Measurements from ENCODE around the gene ARHGEF7.

The ARHGEF7 gene

DNA sequence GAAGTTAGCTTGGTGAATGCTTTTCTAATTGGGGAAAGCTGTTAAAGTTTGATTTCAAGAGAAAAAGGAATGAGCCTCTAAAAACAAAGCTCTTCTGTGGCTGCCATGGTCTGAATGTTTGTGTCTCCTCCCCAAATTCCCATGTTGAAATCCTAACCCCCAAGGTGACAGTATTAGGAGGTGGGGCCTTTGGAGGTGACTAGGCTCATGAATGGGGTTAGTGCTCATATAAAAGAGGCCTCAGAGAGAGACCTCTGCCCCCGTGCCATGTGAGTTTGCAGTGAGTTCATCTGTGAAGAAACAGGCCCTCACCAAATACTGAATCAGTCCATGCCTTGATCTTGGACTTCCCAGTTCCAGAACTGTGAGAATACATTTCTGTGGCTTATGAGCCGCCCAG lies 56.5 kb downstream of the ARHGEF7 start:
- DNase-seq (ENCODE audit: extremely low read depth, low read depth): no peak
- TF ChIP-seq, protein P1, sequence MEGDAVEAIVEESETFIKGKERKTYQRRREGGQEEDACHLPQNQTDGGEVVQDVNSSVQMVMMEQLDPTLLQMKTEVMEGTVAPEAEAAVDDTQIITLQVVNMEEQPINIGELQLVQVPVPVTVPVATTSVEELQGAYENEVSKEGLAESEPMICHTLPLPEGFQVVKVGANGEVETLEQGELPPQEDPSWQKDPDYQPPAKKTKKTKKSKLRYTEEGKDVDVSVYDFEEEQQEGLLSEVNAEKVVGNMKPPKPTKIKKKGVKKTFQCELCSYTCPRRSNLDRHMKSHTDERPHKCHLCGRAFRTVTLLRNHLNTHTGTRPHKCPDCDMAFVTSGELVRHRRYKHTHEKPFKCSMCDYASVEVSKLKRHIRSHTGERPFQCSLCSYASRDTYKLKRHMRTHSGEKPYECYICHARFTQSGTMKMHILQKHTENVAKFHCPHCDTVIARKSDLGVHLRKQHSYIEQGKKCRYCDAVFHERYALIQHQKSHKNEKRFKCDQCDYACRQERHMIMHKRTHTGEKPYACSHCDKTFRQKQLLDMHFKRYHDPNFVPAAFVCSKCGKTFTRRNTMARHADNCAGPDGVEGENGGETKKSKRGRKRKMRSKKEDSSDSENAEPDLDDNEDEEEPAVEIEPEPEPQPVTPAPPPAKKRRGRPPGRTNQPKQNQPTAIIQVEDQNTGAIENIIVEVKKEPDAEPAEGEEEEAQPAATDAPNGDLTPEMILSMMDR (IDR thresholded peaks at IDR 0.05; ENCODE audit: low read depth, low read length): no peak

DNA sequence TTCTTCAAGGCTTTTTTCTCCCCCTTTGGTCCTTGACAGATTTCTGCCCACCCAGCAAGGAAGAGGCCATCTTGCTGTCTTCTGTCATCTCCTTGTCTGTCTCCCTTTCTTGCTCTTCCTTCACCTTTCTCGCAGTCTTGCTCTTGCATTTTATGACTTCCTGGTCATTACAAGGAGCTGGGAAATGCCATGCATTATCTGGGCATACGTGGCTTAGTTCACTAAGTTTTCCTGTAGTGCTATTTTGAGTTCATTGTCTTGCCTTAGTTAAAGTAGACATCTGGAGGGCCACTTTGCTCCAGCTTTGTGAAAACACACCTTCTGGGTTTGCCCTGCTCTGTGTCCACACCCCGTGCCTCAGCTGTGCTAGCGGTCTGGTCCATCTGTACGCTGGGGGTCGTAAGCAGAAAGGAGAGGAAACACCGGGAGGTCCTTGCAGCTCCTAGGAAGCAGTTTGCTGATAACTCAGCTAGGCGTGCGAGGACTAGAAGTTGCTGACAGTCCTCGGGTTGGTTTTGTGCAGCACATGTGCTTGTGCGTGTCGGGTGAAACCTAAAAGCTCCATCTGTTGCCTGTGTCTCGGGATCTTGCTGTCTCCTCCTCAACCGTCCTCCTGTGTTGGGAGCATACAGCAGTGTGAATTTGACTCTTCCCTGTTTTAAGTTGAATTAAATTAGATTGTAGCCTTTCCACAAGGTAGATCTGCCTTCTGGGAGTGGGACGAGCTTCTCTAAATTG lies 59.4 kb downstream of the ARHGEF7 start:
- TF ChIP-seq, protein P1 (IDR thresholded peaks at IDR 0.05; ENCODE audit: low read depth, low read length): no peak
- no peak for DNase-seq (ENCODE audit: extremely low read depth, low read depth)

DNA sequence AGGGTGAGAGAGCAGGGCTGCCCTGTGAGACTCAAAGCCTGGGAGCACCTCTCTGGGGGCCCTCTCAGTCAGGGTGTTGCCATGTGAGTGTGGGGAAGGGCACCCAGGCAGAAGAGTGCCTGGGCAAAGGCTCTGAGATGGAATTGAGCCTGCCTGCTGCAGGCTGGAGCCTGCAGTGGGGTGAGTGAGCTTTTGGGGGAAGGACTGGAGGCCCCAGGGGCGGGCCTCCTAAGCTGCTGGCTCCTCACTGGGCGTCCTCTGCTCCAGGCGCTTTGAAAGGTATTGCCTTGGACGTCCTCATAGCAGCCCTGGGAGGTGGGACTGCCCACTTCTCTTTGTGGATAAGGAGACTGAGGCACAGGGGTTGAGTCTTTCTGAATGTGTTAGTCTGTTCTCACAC lies 60.3 kb downstream of the ARHGEF7 start:
- TF ChIP-seq, protein P1 (IDR thresholded peaks at IDR 0.05; ENCODE audit: low read depth, low read length): no peak
- DNase-seq (ENCODE audit: extremely low read depth, low read depth): no peak

DNA sequence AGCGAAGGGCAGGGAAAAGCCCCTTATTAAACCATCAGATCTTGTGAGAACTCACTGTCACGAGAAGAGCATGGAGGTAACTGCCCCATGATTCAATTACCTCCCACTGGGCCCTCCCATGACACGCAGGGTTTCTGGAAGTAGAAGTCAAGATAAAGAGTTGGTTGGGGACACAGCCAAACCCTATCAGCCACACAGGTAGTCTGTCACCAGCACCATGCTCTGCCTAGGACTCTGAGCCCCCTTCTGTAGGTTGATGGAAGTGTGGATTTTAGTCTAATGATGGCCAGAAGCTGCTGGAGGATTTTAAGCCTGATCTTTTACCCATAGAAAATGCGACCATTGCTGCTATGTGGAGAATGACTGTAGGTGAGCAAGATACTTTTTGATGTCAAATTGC lies 60.8 kb downstream of the ARHGEF7 start:
- DNase-seq (ENCODE audit: extremely low read depth, low read depth): no peak
- TF ChIP-seq, protein P1 (IDR thresholded peaks at IDR 0.05; ENCODE audit: low read depth, low read length): no peak

DNA sequence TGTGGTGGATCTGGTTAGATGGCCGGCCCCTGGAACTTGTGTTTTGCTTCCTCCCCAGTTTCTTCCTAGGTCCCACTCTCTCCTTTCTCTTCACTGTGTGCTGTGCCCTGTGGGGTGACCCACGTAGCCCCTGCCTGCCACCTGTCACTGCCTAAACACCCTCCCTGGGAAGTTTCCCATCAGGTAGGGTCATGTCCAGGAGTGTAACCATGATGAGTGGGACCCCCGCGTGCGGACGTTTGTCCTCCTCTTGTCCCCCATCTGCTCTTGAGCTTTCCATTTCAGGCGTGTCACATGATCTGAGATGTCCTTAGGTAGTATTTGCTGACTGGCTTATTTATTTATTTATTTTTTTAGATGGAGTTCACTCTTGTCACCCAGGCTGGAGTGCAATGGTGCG lies 61.3 kb downstream of the ARHGEF7 start:
- TF ChIP-seq, protein P1 (IDR thresholded peaks at IDR 0.05; ENCODE audit: low read depth, low read length): no peak
- no peak for DNase-seq (ENCODE audit: extremely low read depth, low read depth)

DNA sequence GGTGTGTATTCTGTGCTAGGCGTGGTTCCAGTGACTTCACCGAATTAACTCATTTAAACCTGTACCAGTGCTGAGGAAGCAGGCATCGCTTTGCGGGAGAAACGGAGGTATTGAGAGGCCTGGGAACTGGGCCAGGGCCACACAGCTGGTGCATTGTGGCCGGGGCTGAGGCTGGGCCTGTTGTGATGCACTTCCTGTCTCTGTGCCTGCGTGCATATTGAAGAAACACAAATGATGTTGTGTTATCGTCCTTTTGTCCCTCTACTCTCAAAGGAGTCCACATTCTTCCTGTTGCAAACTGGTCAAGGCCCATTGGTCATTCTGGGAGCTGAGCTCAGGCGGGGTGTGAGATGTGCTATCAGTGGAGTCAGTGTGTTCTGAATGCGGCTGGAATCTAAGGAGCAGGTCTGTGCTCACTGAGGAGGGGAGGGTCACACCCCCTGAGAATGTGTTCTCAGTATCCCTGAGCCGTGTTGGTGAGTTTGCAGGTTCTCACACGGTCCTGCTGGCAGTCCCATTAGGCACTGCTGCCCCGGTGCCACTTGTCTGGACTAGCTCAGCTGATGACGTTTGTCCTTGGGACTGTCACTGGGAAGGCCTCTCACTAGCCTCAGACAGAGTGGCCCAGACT lies 62.1 kb downstream of the ARHGEF7 start:
- TF ChIP-seq, protein P1 (IDR thresholded peaks at IDR 0.05; ENCODE audit: low read depth, low read length): no peak
- no peak for DNase-seq (ENCODE audit: extremely low read depth, low read depth)

DNA sequence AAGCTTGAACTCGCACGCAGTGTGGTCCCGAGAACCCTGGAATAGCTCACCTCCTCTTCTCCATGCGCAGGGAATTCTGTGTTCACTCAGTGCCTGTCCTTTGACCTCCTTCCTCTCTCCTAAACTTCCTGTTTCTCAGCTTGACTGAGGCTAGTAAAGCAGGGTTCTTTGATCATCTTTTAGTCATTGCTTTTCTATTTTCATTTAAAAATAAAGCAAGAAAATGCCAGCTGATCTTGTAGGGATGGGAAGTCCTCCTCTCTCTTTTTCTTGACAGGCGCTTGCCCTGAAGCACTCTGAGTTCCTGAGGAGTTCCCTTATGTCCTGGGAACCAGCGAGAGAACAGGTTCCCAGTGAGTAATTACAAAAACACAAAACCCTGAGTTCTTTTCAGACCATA lies 62.8 kb downstream of the ARHGEF7 start:
- TF ChIP-seq, protein P1 (IDR thresholded peaks at IDR 0.05; ENCODE audit: low read depth, low read length): no peak
- DNase-seq (ENCODE audit: extremely low read depth, low read depth): no peak

Measured in AG09319 (cell line).